Fibroblast of skin of right biceps (primary cell): ENCODE data around the gene ICE2.

ENCODE experiments used
- DNase-seq: peaks from one replicate; pipeline ENCODE4 v3.0.0-alpha.2; 2013

The ICE2 gene

GRCh38 chr15:60385620-60386552 lies 93.1 kb downstream of the ICE2 start:
- DNase-seq, result peak; percentile 30

GRCh38 chr15:60384526-60385126 lies 94.3 kb downstream of the ICE2 start:
- no peak for DNase-seq

GRCh38 chr15:60384053-60384452 lies 94.9 kb downstream of the ICE2 start:
- no peak for DNase-seq

GRCh38 chr15:60382773-60383674 lies 95.9 kb downstream of the ICE2 start:
- no peak for DNase-seq

- DNase-seq, result peak; percentile 73
Observed at GRCh38 chr15:60381148-60381788, 97.7 kb downstream of the ICE2 start.

GRCh38 chr15:60379525-60380274 lies 99.2 kb downstream of the ICE2 start:
- DNase-seq, result peak; percentile 99

GRCh38 chr15:60379185-60379524 lies 99.8 kb downstream of the ICE2 start:
- DNase-seq, result no peak

GRCh38 chr15:60376677-60377095 lies 102.3 kb downstream of the ICE2 start:
- DNase-seq, result no peak

GRCh38 chr15:60375306-60375705 lies 103.6 kb downstream of the ICE2 start:
- peak; percentile 57 for DNase-seq

- DNase-seq, result peak; percentile 98
Observed at GRCh38 chr15:60374628-60375081, 104.3 kb downstream of the ICE2 start.

GRCh38 chr15:60374209-60374608 lies 104.7 kb downstream of the ICE2 start:
- no peak for DNase-seq

GRCh38 chr15:60373745-60374144 lies 105.2 kb downstream of the ICE2 start:
- no peak for DNase-seq

- DNase-seq, result no peak
Observed at GRCh38 chr15:60373327-60373726, 105.6 kb downstream of the ICE2 start.

GRCh38 chr15:60372756-60373155 lies 106.2 kb downstream of the ICE2 start:
- peak; percentile 65 for DNase-seq

GRCh38 chr15:60372227-60372626 lies 106.7 kb downstream of the ICE2 start:
- DNase-seq, result no peak

GRCh38 chr15:60371175-60372051 lies 107.5 kb downstream of the ICE2 start:
- peak; percentile 100 for DNase-seq

- DNase-seq, result no peak
Observed at GRCh38 chr15:60370869-60371136, 108.1 kb downstream of the ICE2 start.

- DNase-seq, result no peak
Observed at GRCh38 chr15:60370105-60370868, 108.7 kb downstream of the ICE2 start.

GRCh38 chr15:60369696-60370095 lies 109.2 kb downstream of the ICE2 start:
- DNase-seq, result no peak
